GM18507 (cell line): ENCODE data around the gene PEX11G.
"Not testable (repeated sequence)": the region's sequence is repeated elsewhere in the genome, so short reads cannot be mapped to it uniquely, and the experiment has no call there.

ENCODE experiments used
- DNase-seq: peaks from one replicate; pipeline ENCODE4 v3.0.0; 2011; ENCODE audit warnings: low read depth; ENCODE audit not compliant: insufficient read length; ENCODE audit errors: extremely low spot score
- FAIRE-seq: peaks from 2 replicates; lab custom pipeline; 2011; peaks lifted over from hg19 to GRCh38; lab: Jason Lieb, UNC

The PEX11G gene

GRCh38 chr19:7445104-7445503 lies 43.7 kb downstream of the PEX11G start:
- FAIRE-seq: no peak

DNA sequence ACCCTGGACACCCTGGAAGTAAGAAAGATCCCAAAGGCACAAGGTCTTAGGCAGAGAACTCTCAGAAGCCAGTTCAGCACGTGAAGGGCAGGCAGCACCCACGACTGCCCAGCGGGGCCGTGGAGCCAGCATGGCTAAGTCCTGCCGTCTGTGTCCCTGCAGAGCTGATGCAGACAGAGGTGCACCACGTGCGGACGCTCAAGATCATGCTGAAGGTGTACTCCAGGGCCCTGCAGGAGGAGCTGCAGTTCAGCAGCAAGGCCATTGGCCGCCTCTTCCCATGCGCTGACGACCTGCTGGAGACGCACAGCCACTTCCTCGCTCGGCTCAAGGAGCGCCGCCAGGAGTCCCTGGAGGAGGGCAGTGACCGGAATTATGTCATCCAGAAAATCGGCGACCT lies 44.8 kb downstream of the PEX11G start:
- no peak for DNase-seq
- no peak for FAIRE-seq

More at GRCh38 chr19:7445104-7445503, 43.7 kb downstream of the PEX11G start:
- no peak for DNase-seq

GRCh38 chr19:7442423-7442822 lies 46.4 kb downstream of the PEX11G start:
- FAIRE-seq: no peak
- no peak for DNase-seq

DNA sequence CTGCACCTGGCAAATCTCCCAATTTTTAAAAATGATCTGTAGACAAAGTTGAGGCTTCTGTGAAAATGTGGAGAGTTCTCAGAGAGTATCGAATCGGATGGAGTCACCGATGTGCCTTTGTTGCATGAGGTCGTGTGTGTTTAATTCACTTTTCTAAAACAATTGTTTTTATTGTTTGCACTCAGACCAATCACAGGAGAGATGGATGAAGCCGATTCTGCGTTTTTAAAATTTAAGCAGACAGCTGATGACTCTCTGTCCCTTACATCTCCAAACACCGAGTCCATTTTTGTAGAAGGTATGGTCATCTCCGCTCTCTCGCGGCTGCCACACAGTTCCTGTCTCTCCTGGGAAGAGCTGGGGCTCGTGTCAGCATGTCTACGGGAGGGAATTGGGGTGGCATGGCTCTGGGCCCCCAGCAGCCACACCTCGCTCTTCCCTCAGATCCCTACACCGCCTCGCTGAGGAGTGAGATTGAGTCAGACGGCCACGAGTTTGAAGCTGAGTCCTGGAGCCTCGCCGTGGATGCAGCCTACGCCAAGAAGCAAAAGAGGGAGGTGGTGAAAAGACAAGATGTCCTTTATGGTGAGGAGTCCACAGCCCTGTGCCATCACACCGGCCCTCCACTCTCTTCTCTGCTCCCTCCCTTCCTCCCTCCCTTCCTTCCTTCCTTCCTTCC lies 47.2 kb downstream of the PEX11G start:
- FAIRE-seq (no peak), DNase-seq (no peak)

DNA sequence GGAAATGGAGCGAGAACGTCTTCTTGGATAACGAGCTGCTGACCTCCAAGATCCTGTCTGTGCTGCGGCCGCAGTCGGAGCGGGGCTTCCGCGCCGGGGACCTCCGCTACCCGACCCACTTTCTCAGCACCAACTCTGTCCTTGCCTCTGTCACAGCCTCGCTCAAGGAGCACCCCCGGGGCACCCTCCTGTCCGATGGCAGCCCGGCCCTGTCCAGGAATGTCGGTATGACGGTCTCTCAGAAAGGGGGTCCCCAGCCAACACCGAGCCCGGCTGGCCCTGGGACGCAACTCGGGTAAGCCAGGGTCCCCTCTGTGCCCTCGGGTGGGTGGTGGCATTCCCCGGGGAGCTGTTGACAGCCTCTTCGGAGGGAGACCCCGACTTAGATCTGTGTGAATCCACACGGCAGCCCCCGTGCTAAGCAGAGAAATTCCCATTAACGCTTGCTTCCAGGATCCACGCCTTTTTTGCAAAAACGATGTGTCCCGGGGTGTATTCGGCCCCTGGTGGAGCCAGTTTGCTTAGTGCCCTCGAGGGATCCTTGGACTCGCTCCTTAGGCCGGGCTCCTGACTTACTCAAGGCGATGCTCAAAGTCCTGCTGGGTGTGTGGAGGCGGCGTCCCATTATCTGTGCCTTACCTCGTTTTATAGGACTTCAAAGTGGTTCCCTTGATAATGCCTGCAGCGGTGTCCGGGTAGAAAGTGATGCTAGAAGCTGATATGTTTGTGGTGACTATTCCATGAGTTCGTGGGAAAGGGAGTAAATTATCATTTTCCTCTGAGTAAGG lies 48.5 kb downstream of the PEX11G start:
- FAIRE-seq (no peak), DNase-seq (no peak)

GRCh38 chr19:7435586-7435985 lies 53.2 kb downstream of the PEX11G start:
- DNase-seq: no peak
- FAIRE-seq: no peak

DNA sequence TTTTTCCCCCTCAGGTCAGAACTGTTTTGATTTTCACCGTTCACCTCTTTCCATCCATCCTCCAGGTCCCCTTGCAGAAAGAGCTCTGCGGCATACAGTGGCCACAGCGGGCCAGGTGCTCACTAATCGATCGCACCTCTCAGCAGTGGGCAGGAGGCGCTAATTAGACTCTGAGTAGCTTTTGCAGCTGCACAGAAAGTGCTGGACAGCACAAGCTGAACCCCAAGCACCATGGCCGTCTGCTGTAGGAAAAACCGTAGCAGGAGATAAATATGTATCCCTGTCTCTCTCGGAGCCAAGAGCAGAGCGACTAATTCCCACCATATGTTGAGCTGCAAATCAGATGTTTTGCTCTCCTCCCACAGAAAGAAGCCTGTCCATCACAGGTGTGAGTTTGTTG lies 54.4 kb downstream of the PEX11G start:
- DNase-seq (no peak), FAIRE-seq (no peak)

GRCh38 chr19:7433456-7433855 lies 55.4 kb downstream of the PEX11G start:
- not testable (repeated sequence) for DNase-seq, FAIRE-seq

DNA sequence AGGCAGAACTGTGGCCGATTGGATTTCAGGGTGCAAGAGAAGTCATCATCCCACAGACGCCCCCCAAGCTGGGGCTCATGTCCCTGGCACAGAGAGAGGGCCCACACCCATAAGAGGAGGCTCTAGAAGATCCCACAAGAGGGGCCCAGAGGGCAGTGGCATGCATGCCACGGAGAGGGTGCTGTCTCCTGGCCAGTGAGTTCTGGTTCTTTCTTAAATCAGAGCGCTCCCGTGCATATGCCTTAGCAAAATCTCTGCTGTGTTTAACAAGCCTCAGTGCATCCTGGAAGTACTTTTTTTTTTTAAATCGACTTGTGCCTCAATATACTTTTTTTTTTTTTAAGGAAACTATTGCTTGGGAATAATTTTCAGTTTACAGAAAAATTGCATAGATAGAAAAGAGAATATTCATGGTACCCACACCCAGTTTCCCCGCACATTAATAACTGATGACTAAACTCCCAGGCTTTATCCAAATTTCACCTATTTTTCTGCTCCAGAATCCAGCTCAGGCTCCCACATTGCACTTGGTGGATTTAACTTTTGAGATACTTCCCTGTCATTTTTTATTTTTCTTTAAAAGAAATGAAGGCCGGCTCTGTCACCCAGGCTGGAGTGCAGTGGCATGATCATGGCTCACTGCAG lies 59.1 kb downstream of the PEX11G start:
- DNase-seq (no peak), FAIRE-seq (no peak)

- FAIRE-seq: no peak
Measured at GRCh38 chr19:7428651-7429113, 60.2 kb downstream of the PEX11G start.

GRCh38 chr19:7427944-7428343 lies 60.9 kb downstream of the PEX11G start:
- peak; percentile 31 for FAIRE-seq

More at GRCh38 chr19:7428651-7429113, 60.2 kb downstream of the PEX11G start:
- no peak for DNase-seq

DNA sequence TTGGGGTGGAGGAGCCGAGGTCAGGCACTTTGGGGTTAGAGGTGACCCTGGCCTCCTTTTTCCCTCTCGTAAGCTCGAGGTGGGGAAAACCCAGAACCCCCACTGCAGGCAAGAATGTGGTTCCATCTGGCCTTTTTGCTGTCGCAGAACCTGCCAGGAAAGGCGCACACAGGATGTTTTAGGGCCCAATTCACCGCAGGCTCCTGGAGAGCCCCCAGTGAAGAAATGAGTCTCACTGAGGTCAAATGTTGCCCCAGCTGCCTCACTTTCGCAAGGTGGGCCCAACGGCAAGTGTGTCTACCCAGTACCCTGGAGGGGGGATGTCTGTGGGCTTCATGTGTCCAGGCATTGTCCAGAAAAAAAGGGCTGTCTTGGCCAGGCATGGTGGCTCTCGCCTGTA lies 61.8 kb downstream of the PEX11G start:
- FAIRE-seq: no peak
- DNase-seq: no peak

More at GRCh38 chr19:7427944-7428343, 60.9 kb downstream of the PEX11G start:
- no peak for DNase-seq
